HCT116 (cell line): ENCODE data around the gene TMEM14A. TPM values are rescaled to one million over a fixed set of nuclear protein-coding genes. Genes with fewer than 3 reads are reported as not detected.

Source experiments
- ATAC-seq: fragments of 200-7000 bp; cut with Tn5 transposase; 2 replicates; pipeline ENCODE4 v1.9.1; 2020; ENCODE audit warnings: mild to moderate bottlenecking, moderate library complexity
- BruUV-seq: library from RNA; stranded (reverse); fragments of 400-500 nt; replicated peaks from 2 replicates; lab custom pipeline; 2021; lab: Mats Ljungman, UMichigan
- CTCF ChIA-PET: fragments of 300-600 bp; sonication (Branson Sonifier 250); formaldehyde crosslinking; loops from one replicate; lab custom pipeline; 2021; ENCODE audit warnings: antibody characterized with exemption; lab: Charles Lee
- POLR2A ChIA-PET: fragments of 300-600, 350-600 bp; sonication (Branson Sonifier 250); formaldehyde crosslinking; loops from one replicate; lab custom pipeline; 2021; ENCODE audit warnings: antibody characterized with exemption; lab: Charles Lee
- RAD21 ChIA-PET, 2 experiments: fragments of 300-600 bp; sonication (Branson Sonifier 250); formaldehyde crosslinking; loops; one replicate each; lab custom pipeline; 2023; ENCODE audit warnings: low total read pairs in 2 of 2; ENCODE audit not compliant: uncharacterized antibody in 2 of 2, unreplicated experiment in 2 of 2, low non-redundant PET in 1 of 2; lab: Charles Lee
- DNase-seq: peaks from one replicate; pipeline ENCODE4 v3.0.0-alpha.2; 2010; ENCODE audit warnings: low read depth, low spot score
- H2AFZ ChIP-seq: fragments of 200-600 bp; shearing (Covaris generic), sonication (generic); 2 replicates; pipeline ENCODE4 v1.6.1; 2017; ENCODE audit warnings: low read depth, mixed run types, mixed read lengths, antibody characterized with exemption, low read length; ENCODE audit not compliant: poor library complexity, severe bottlenecking
- H3K27ac ChIP-seq: 2 replicates; pipeline ENCODE4 v1.5.1; 2012; ENCODE audit warnings: low read depth, low read length
- H3K27me3 ChIP-seq: fragments of 200-600 bp; sonication (generic); 2 replicates; pipeline ENCODE4 v1.6.1; 2016; ENCODE audit warnings: mixed run types, low read length, mixed read lengths; ENCODE audit not compliant: insufficient read depth
- H3K36me3 ChIP-seq, 2 experiments: fragments of 200-500 bp in 1 of 2; fragments of 200-600 bp in 1 of 2; sonication (Bioruptor generic) in 1 of 2; sonication (generic) in 1 of 2; 2 replicates each; pipeline versions ENCODE4 v1.5.1 to v1.6.1; 2014 to 2016; ENCODE audit warnings: low read length in 2 of 2, inconsistent platforms in 1 of 2, mixed read lengths in 1 of 2, mixed run types in 1 of 2; ENCODE audit not compliant: insufficient read depth in 2 of 2, control insufficient read depth in 1 of 2
- H3K4me1 ChIP-seq, 2 experiments: fragments of 200-600 bp in 1 of 2; sonication (generic) in 1 of 2; 2 replicates each; pipeline versions ENCODE4 v1.5.1 to v1.6.1; 2012 to 2017; ENCODE audit warnings: low read length in 2 of 2, inconsistent platforms in 1 of 2, mild to moderate bottlenecking in 1 of 2, mixed read lengths in 1 of 2, mixed run types in 1 of 2, moderate library complexity in 1 of 2; ENCODE audit not compliant: insufficient read depth in 2 of 2, control insufficient read depth in 1 of 2
- H3K4me2 ChIP-seq: fragments of 200-600 bp; sonication (generic); 2 replicates; pipeline ENCODE4 v1.6.1; 2017; ENCODE audit warnings: mixed run types, low read length, mixed read lengths
- H3K4me3 ChIP-seq, 2 experiments: fragments of 200-600 bp in 1 of 2; sonication (generic) in 1 of 2; replicated peaks in 1 of 2; 2 replicates each; pipeline ENCODE4 v1.5.1; 2011 to 2016; ENCODE audit warnings: low read length in 2 of 2, control low read depth in 1 of 2, low read depth in 1 of 2, mild to moderate bottlenecking in 1 of 2, mixed read lengths in 1 of 2, mixed run types in 1 of 2
- H3K79me2 ChIP-seq: fragments of 200-600 bp; sonication (generic); 2 replicates; pipeline ENCODE4 v1.6.1; 2017; ENCODE audit warnings: mild to moderate bottlenecking, mixed run types, low read length, moderate library complexity, mixed read lengths; ENCODE audit not compliant: insufficient read depth
- H3K9ac ChIP-seq: fragments of 200-600 bp; sonication (generic); 2 replicates; pipeline ENCODE4 v1.6.1; 2016; ENCODE audit warnings: low read length, mixed read lengths
- H3K9me2 ChIP-seq: fragments of 200-600 bp; sonication (generic), shearing (Covaris generic); 2 replicates; pipeline ENCODE4 v1.6.1; 2017; ENCODE audit warnings: mixed run types, mild to moderate bottlenecking, moderate library complexity; ENCODE audit not compliant: insufficient read depth
- H3K9me3 ChIP-seq, 2 experiments: fragments of 200-500 bp in 1 of 2; fragments of 200-600 bp in 1 of 2; sonication (Bioruptor generic) in 1 of 2; sonication (generic) in 1 of 2; 2 replicates each; pipeline ENCODE4 v1.6.1; 2014 to 2017; ENCODE audit warnings: low read length in 2 of 2, mixed read lengths in 2 of 2, inconsistent platforms in 1 of 2, low read depth in 1 of 2, mild to moderate bottlenecking in 1 of 2, mixed run types in 1 of 2, moderate library complexity in 1 of 2; ENCODE audit not compliant: control insufficient read depth in 1 of 2, insufficient read depth in 1 of 2
- H4K20me1 ChIP-seq: fragments of 200-600 bp; sonication (generic), shearing (Covaris generic); 2 replicates; pipeline ENCODE4 v1.6.1; 2017; ENCODE audit warnings: mixed run types, mild to moderate bottlenecking, moderate library complexity; ENCODE audit not compliant: insufficient read depth
- ATF3 ChIP-seq: IDR thresholded peaks from 2 replicates; pipeline ENCODE4 v1.6.1; 2012
- CEBPB ChIP-seq: IDR thresholded peaks from 2 replicates; pipeline ENCODE4 v1.6.1; 2012; ENCODE audit warnings: low read depth
- ELF1 ChIP-seq: IDR thresholded peaks from 2 replicates; pipeline ENCODE4 v1.6.1; 2012; ENCODE audit warnings: low read depth, borderline replicate concordance
- EZH2 ChIP-seq: fragments of 200-600 bp; sonication (generic); IDR thresholded peaks from 2 replicates; pipeline ENCODE4 v1.6.1; 2017; ENCODE audit warnings: antibody characterized with exemption, mixed run types
- EZH2phosphoT487 ChIP-seq: fragments of 200-600 bp; IDR thresholded peaks from 2 replicates; pipeline ENCODE4 v1.6.1; 2018; ENCODE audit warnings: antibody characterized with exemption, borderline replicate concordance
- FOSL1 ChIP-seq: IDR thresholded peaks from 2 replicates; pipeline ENCODE4 v1.6.1; 2012; ENCODE audit warnings: low read depth
- JUND ChIP-seq: IDR thresholded peaks from 2 replicates; pipeline ENCODE4 v1.6.1; 2012
- POLR2AphosphoS5 ChIP-seq: IDR thresholded peaks from 2 replicates; pipeline ENCODE4 v1.6.1; 2011; ENCODE audit warnings: mild to moderate bottlenecking, low read depth, low read length, moderate library complexity
- RAD21 ChIP-seq: IDR thresholded peaks from 2 replicates; pipeline ENCODE4 v1.6.1; 2012; ENCODE audit warnings: low read depth, mild to moderate bottlenecking
- REST ChIP-seq: IDR thresholded peaks from 2 replicates; pipeline ENCODE4 v1.6.1; 2012; ENCODE audit warnings: low read depth
- SIN3A ChIP-seq: IDR thresholded peaks from 2 replicates; pipeline ENCODE4 v1.6.1; 2012; ENCODE audit warnings: low read depth
- SP1 ChIP-seq: IDR thresholded peaks from 2 replicates; pipeline ENCODE4 v1.6.1; 2012; ENCODE audit warnings: low read depth
- SRF ChIP-seq: IDR thresholded peaks from 2 replicates; pipeline ENCODE4 v1.6.1; 2012; ENCODE audit warnings: low read depth
- YY1 ChIP-seq: IDR thresholded peaks from 2 replicates; pipeline ENCODE4 v1.6.1; 2011; ENCODE audit warnings: low read length, low read depth, moderate library complexity, mild to moderate bottlenecking; ENCODE audit not compliant: insufficient replicate concordance; ENCODE audit errors: extremely low read depth
- ZBTB33 ChIP-seq: IDR thresholded peaks from 2 replicates; pipeline ENCODE4 v1.6.1; 2011; ENCODE audit warnings: mild to moderate bottlenecking, low read length, moderate library complexity; ENCODE audit not compliant: insufficient replicate concordance; ENCODE audit errors: extremely low read depth
- ZFX ChIP-seq: fragments of 450-650 bp; IDR thresholded peaks from 2 replicates; pipeline ENCODE4 v1.6.1; 2017
- ZNF274 ChIP-seq: fragments of 200-500 bp; sonication (Bioruptor generic); IDR thresholded peaks from 2 replicates; pipeline ENCODE4 v1.6.1; 2014; ENCODE audit warnings: mild to moderate bottlenecking, low read depth, low read length, inconsistent platforms
- intact Hi-C: fragments of 100-400 bp; cut with micrococcal nuclease; formaldehyde crosslinking; loops from 2 replicates; pipeline ENCODE4 v1.10.0; 2022
- total RNA-seq: library from RNA; stranded (reverse); gene quantifications from one replicate; pipeline ENCODE4 v1.2.1, GENCODE V29; 2021; ENCODE audit not compliant: unreplicated experiment
- TF ChIP-seq, protein P1 (sequence below), 3 experiments: fragments of 200-600 bp in 1 of 3; sonication (generic) in 1 of 3; IDR thresholded peaks in 2 of 3; conservative IDR thresholded peaks in 1 of 3; 2 replicates each; pipeline ENCODE4 v1.5.1; 2012 to 2017; ENCODE audit warnings: low read depth in 2 of 3, low read length in 2 of 3, antibody characterized with exemption in 1 of 3, borderline replicate concordance in 1 of 3, control low read depth in 1 of 3, mild to moderate bottlenecking in 1 of 3, mixed read lengths in 1 of 3, mixed run types in 1 of 3, moderate library complexity in 1 of 3; ENCODE audit not compliant: insufficient read depth in 1 of 3
- TF ChIP-seq, protein P2 (sequence below): IDR thresholded peaks from 2 replicates; pipeline ENCODE4 v1.6.1; 2012

The TMEM14A gene
- total RNA-seq, 1 experiment from 2014 or later, result 51.5 TPM

GRCh38 chr6:52726741-52727535 is 56.0 kb downstream of the TMEM14A start:
- ChIA-PET CTCF (no interaction called here), POLR2A (no interaction called here), RAD21 (no interaction called here)
- Histone ChIP-seq H3K79me2 (no peaks in the 10 kb centered on the region), H3K4me3 (no peak overlapping the region), H3K27me3 (no peaks in the 10 kb centered on the region), H3K9ac (no peak overlapping the region), H3K36me3 (no peaks in the 10 kb centered on the region), H4K20me1 (no peaks in the 10 kb centered on the region), H3K9me3 (no peaks in the 10 kb centered on the region), H3K4me2 (no peak overlapping the region), H3K4me1 (peaks cover 0 to 15% of the 10 kb centered on the region in 2 experiments; a peak in 1 of 4 replicates), H3K27ac (no peak overlapping the region), H3K9me2 (no peaks in the 10 kb centered on the region), H2AFZ (no peak overlapping the region)
- intact Hi-C loops, result no loop called here
- ATAC-seq (no peak), DNase-seq (no peak)
- no TSS peak for BruUV-seq
- TF ChIP-seq CEBPB (no peak), REST (no peak), EZH2 (no peak), RAD21 (no peak), EZH2phosphoT487 (no peak), ZBTB33 (no peak), SIN3A (no peak), ZFX (no peak), ELF1 (no peak), SRF (no peak), YY1 (no peak), POLR2AphosphoS5 (no peak), JUND (no peak), SP1 (no peak), ATF3 (no peak), FOSL1 (no peak), ZNF274 (no peak)
- TF ChIP-seq, protein P1, sequence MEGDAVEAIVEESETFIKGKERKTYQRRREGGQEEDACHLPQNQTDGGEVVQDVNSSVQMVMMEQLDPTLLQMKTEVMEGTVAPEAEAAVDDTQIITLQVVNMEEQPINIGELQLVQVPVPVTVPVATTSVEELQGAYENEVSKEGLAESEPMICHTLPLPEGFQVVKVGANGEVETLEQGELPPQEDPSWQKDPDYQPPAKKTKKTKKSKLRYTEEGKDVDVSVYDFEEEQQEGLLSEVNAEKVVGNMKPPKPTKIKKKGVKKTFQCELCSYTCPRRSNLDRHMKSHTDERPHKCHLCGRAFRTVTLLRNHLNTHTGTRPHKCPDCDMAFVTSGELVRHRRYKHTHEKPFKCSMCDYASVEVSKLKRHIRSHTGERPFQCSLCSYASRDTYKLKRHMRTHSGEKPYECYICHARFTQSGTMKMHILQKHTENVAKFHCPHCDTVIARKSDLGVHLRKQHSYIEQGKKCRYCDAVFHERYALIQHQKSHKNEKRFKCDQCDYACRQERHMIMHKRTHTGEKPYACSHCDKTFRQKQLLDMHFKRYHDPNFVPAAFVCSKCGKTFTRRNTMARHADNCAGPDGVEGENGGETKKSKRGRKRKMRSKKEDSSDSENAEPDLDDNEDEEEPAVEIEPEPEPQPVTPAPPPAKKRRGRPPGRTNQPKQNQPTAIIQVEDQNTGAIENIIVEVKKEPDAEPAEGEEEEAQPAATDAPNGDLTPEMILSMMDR (IDR thresholded peaks at IDR 0.05 in 2 of 3, conservative IDR thresholded peaks at IDR 0.05 in 1 of 3; ENCODE audit: borderline replicate concordance in 1 of 3, insufficient read depth in 1 of 3, low read depth in 2 of 3, low read length in 2 of 3), result no peak
- TF ChIP-seq, protein P2, sequence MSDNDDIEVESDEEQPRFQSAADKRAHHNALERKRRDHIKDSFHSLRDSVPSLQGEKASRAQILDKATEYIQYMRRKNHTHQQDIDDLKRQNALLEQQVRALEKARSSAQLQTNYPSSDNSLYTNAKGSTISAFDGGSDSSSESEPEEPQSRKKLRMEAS, result no peak
